ENCODE measurements around the gene FAM187B.
A peak's percentile ranks its signal among the peaks of the same experiment; 100 is the strongest.
"Not testable (repeated sequence)": the region's sequence is repeated elsewhere in the genome, so short reads cannot be mapped to it uniquely, and the experiment has no call there.

FAM187B gene

GRCh38 chr19:35225951-35226350 is 2.6 kb downstream of the FAM187B start:
- Mint-ChIP-seq H3K27ac (peak overlapping the region; percentile 51), H3K4me3 (no peak overlapping the region), H3K27me3 (no peaks in the 10 kb centered on the region), H3K36me3 (no peaks in the 10 kb centered on the region), H3K9me3 (no peaks in the 10 kb centered on the region), H3K4me1 (peaks cover 17% of the 10 kb centered on the region)
- no peak for ATAC-seq

GRCh38 chr19:35224681-35225571 is 3.6 kb downstream of the FAM187B start:
- Mint-ChIP-seq H3K27ac (peak overlapping the region; percentile 51), H3K4me1 (peaks cover 17% of the 10 kb centered on the region)

GRCh38 chr19:35223862-35224505 is 4.6 kb downstream of the FAM187B start:
- no peak for ATAC-seq
- Mint-ChIP-seq H3K36me3 (no peaks in the 10 kb centered on the region), H3K9me3 (peaks cover 3% of the 10 kb centered on the region), H3K4me3 (no peak overlapping the region), H3K27ac (no peak overlapping the region), H3K27me3 (no peaks in the 10 kb centered on the region), H3K4me1 (peaks cover 17% of the 10 kb centered on the region)

More at GRCh38 chr19:35224681-35225571, 3.6 kb downstream of the FAM187B start:
- Mint-ChIP-seq H3K4me3 (no peak overlapping the region), H3K27me3 (no peaks in the 10 kb centered on the region), H3K36me3 (no peaks in the 10 kb centered on the region), H3K9me3 (no peaks in the 10 kb centered on the region)
- peak; percentile 85 for ATAC-seq

- no peak for ATAC-seq
- Mint-ChIP-seq H3K4me1 (peaks cover 17% of the 10 kb centered on the region), H3K4me3 (no peak overlapping the region), H3K27ac (no peak overlapping the region), H3K9me3 (peaks cover 3% of the 10 kb centered on the region), H3K36me3 (no peaks in the 10 kb centered on the region), H3K27me3 (no peaks in the 10 kb centered on the region)
These were observed 5.3 kb downstream of the FAM187B start for GRCh38 chr19:35223084-35223790.

GRCh38 chr19:35222373-35223015 is 6.0 kb downstream of the FAM187B start:
- Mint-ChIP-seq H3K27me3 (no peaks in the 10 kb centered on the region), H3K36me3 (no peaks in the 10 kb centered on the region), H3K4me3 (no peak overlapping the region), H3K4me1 (peaks cover 17% of the 10 kb centered on the region), H3K27ac (no peak overlapping the region), H3K9me3 (peaks cover 3% of the 10 kb centered on the region)
- ATAC-seq, result no peak

- not testable (repeated sequence) for H3K4me3 Mint-ChIP-seq, H3K27ac Mint-ChIP-seq, H3K36me3 Mint-ChIP-seq, H3K9me3 Mint-ChIP-seq, H3K27me3 Mint-ChIP-seq, ATAC-seq
- peaks cover 26% of the 10 kb centered on the region for H3K4me1 Mint-ChIP-seq
These were observed 7.5 kb downstream of the FAM187B start for GRCh38 chr19:35220973-35221590.

GRCh38 chr19:35220315-35220921 is 8.1 kb downstream of the FAM187B start:
- Mint-ChIP-seq H3K4me1 (peaks cover 26% of the 10 kb centered on the region), H3K27me3 (no peaks in the 10 kb centered on the region), H3K4me3 (no peak overlapping the region), H3K9me3 (peaks cover 3% of the 10 kb centered on the region), H3K36me3 (no peaks in the 10 kb centered on the region), H3K27ac (no peak overlapping the region)
- ATAC-seq, result no peak

GRCh38 chr19:35219008-35219407 is 9.5 kb downstream of the FAM187B start:
- ATAC-seq, result no peak
- H3K27ac Mint-ChIP-seq, result no peak overlapping the region
- no peak overlapping the region for H3K4me3 Mint-ChIP-seq
- H3K4me1 Mint-ChIP-seq, result peaks cover 31% of the 10 kb centered on the region
- H3K36me3 Mint-ChIP-seq, result no peaks in the 10 kb centered on the region
- no peaks in the 10 kb centered on the region for H3K27me3 Mint-ChIP-seq
- peaks cover 3% of the 10 kb centered on the region for H3K9me3 Mint-ChIP-seq

GRCh38 chr19:35217649-35217990 is 10.9 kb downstream of the FAM187B start:
- Mint-ChIP-seq H3K36me3 (no peaks in the 10 kb centered on the region), H3K27ac (peak overlapping the region; percentile 75), H3K4me3 (no peak overlapping the region), H3K27me3 (no peaks in the 10 kb centered on the region), H3K4me1 (peaks cover 44% of the 10 kb centered on the region), H3K9me3 (peaks cover 3% of the 10 kb centered on the region)
- ATAC-seq, result no peak

GRCh38 chr19:35216833-35217648 is 11.5 kb downstream of the FAM187B start:
- no peak for ATAC-seq
- no peaks in the 10 kb centered on the region for H3K27me3 Mint-ChIP-seq
- H3K4me3 Mint-ChIP-seq, result no peak overlapping the region
- H3K27ac Mint-ChIP-seq, result peak overlapping the region; percentile 75
- peaks cover 5% of the 10 kb centered on the region for H3K36me3 Mint-ChIP-seq
- H3K9me3 Mint-ChIP-seq, result peaks cover 6% of the 10 kb centered on the region
- H3K4me1 Mint-ChIP-seq, result peaks cover 50% of the 10 kb centered on the region

- H3K27me3 Mint-ChIP-seq, result no peaks in the 10 kb centered on the region
- ATAC-seq, result no peak
- H3K4me1 Mint-ChIP-seq, result peaks cover 58% of the 10 kb centered on the region
- H3K27ac Mint-ChIP-seq, result peak overlapping the region; percentile 75
- H3K4me3 Mint-ChIP-seq, result no peak overlapping the region
- H3K9me3 Mint-ChIP-seq, result peaks cover 6% of the 10 kb centered on the region
- peaks cover 5% of the 10 kb centered on the region for H3K36me3 Mint-ChIP-seq
These were observed 12.3 kb downstream of the FAM187B start for GRCh38 chr19:35216016-35216832.

GRCh38 chr19:35214766-35215422 is 13.6 kb downstream of the FAM187B start:
- no peak for ATAC-seq
- Mint-ChIP-seq H3K27me3 (no peaks in the 10 kb centered on the region), H3K27ac (peak overlapping the region; percentile 75), H3K4me3 (no peak overlapping the region), H3K36me3 (peaks cover 5% of the 10 kb centered on the region), H3K4me1 (peaks cover 66% of the 10 kb centered on the region), H3K9me3 (peaks cover 6% of the 10 kb centered on the region)

Data from stimulated activated memory B cell treated with anti-CD40 and anti-IgM and Interleukin-4, amounts not matched to agents 10 μg/mL and 1 μg/mL and 100 μg/mL, for 72 hours (primary cell).